Thyroid gland (tissue), 4 donors: ENCODE measurements around the gene CYTH1. TPM values are rescaled to one million over a fixed set of nuclear protein-coding genes. Genes with fewer than 3 reads are reported as not detected.

ENCODE experiments used
- DNase-seq, 2 donors: peaks; one replicate each; pipeline ENCODE4 v3.0.0-alpha.2; 2019
- H3K27ac ChIP-seq, 3 donors: fragments of 200-600 bp; sonication (generic); 1 replicate in 2 of 3; 2 replicates in 1 of 3; pipeline ENCODE4 v1.5.1; 2016 to 2019; ENCODE audit warnings: mild to moderate bottlenecking in 1 of 3, moderate library complexity in 1 of 3
- H3K27me3 ChIP-seq: fragments of 200-600 bp; sonication (generic); one replicate; pipeline ENCODE4 v1.5.1; 2019
- H3K36me3 ChIP-seq, 2 donors: fragments of 200-600 bp; sonication (generic); one replicate each; pipeline ENCODE4 v1.5.1; 2016 to 2019
- H3K4me1 ChIP-seq, 2 donors: fragments of 200-600 bp; sonication (generic); one replicate each; pipeline ENCODE4 v1.5.1; 2017 to 2019
- H3K4me3 ChIP-seq, 3 donors: fragments of 200-600 bp; sonication (generic); replicated peaks in 1 of 3; 1 replicate in 2 of 3; 2 replicates in 1 of 3; pipeline ENCODE4 v1.5.1; 2016; ENCODE audit warnings: mild to moderate bottlenecking in 1 of 3
- H3K9me3 ChIP-seq: fragments of 200-600 bp; sonication (generic); one replicate; pipeline ENCODE4 v1.5.1; 2017
- CTCF ChIP-seq, 6 experiments: fragments of 200-600 bp in 3 of 6; fragments of 450-650 bp in 3 of 6; sonication (generic) in 3 of 6; IDR thresholded peaks; one replicate each; pipeline ENCODE4 v1.5.1; 2016 to 2019; ENCODE audit warnings: antibody characterized with exemption in 6 of 6, mild to moderate bottlenecking in 2 of 6, inconsistent platforms in 1 of 6, moderate library complexity in 1 of 6
- POLR2A ChIP-seq, 2 donors: fragments of 450-650 bp; IDR thresholded peaks; one replicate each; pipeline ENCODE4 v1.6.1; 2017; ENCODE audit warnings: antibody characterized with exemption in 2 of 2, mild to moderate bottlenecking in 2 of 2, moderate library complexity in 1 of 2
- WGBS, 2 donors: methylation state at CpG; one replicate each; pipeline ENCODE4 v1.1.5; 2017; 5-methylcytosine and 5-hydroxymethylcytosine counted together
- intact Hi-C: fragments of 100-400 bp; cut with DNase I; formaldehyde crosslinking; loops from one replicate; pipeline ENCODE4 v1.15.1; 2023
- total RNA-seq, 4 donors: library from RNA; depleted of rRNA; stranded (reverse); fragments of >200 nt; gene quantifications; one replicate each; pipeline ENCODE4 v1.2.3, GENCODE V29; 2016

CYTH1 gene
- total RNA-seq, 4 donors from 2014 or later = 69.0 to 94.5 (median 75.7) TPM

GRCh38 chr17:78644931-78645351 lies 137.1 kb downstream of the CYTH1 start:
- DNase-seq = no peak
- Histone ChIP-seq H3K9me3 (no peaks in the 10 kb centered on the region), H3K4me3 (no peak overlapping the region), H3K4me1 (no peaks in the 10 kb centered on the region), H3K27ac (no peak overlapping the region), H3K36me3 (no peaks in the 10 kb centered on the region), H3K27me3 (no peaks in the 10 kb centered on the region)
- intact Hi-C loops = no loop called here
- TF ChIP-seq CTCF (IDR thresholded peaks at IDR 0.05) (no peak), POLR2A (IDR thresholded peaks at IDR 0.05) (no peak)
- 92 to 97% methylated on average over 14 of the region's 14 CpGs for WGBS, 2 donors

GRCh38 chr17:78644224-78644623 lies 137.8 kb downstream of the CYTH1 start:
- Histone ChIP-seq H3K4me3 (no peak overlapping the region), H3K9me3 (no peaks in the 10 kb centered on the region), H3K36me3 (no peaks in the 10 kb centered on the region), H3K27ac (no peak overlapping the region), H3K27me3 (no peaks in the 10 kb centered on the region), H3K4me1 (no peaks in the 10 kb centered on the region)
- WGBS, 2 donors = 82% methylated on average over 8 of the region's 8 CpGs
- TF ChIP-seq POLR2A (IDR thresholded peaks at IDR 0.05) (no peak), CTCF (IDR thresholded peaks at IDR 0.05) (no peak)
- no peak for DNase-seq
- intact Hi-C loops = no loop called here

GRCh38 chr17:78643326-78643725 lies 138.7 kb downstream of the CYTH1 start:
- Histone ChIP-seq H3K27ac (no peak overlapping the region), H3K27me3 (no peaks in the 10 kb centered on the region), H3K9me3 (no peaks in the 10 kb centered on the region), H3K4me3 (no peak overlapping the region), H3K4me1 (no peaks in the 10 kb centered on the region), H3K36me3 (no peaks in the 10 kb centered on the region)
- no peak for TF ChIP-seq CTCF (IDR thresholded peaks at IDR 0.05)
- TF ChIP-seq POLR2A (IDR thresholded peaks at IDR 0.05) = no peak
- intact Hi-C loops = no loop called here
- WGBS, 2 donors = 87 to 88% methylated on average over 13 of the region's 13 CpGs
- no peak for DNase-seq

GRCh38 chr17:78642707-78643106 lies 139.4 kb downstream of the CYTH1 start:
- 86 to 90% methylated on average over 1 of the region's 1 CpG for WGBS, 2 donors
- no peaks in the 10 kb centered on the region for H3K4me1 ChIP-seq
- no peak overlapping the region for H3K4me3 ChIP-seq
- no peak overlapping the region for H3K27ac ChIP-seq
- no peaks in the 10 kb centered on the region for H3K27me3 ChIP-seq
- intact Hi-C loops = no loop called here
- no peaks in the 10 kb centered on the region for H3K9me3 ChIP-seq
- no peaks in the 10 kb centered on the region for H3K36me3 ChIP-seq
- TF ChIP-seq POLR2A (IDR thresholded peaks at IDR 0.05) (no peak), CTCF (IDR thresholded peaks at IDR 0.05) (no peak)
- DNase-seq = no peak

- intact Hi-C loops = no loop called here
- H3K27me3 ChIP-seq = no peaks in the 10 kb centered on the region
- no peaks in the 10 kb centered on the region for H3K4me1 ChIP-seq
- H3K9me3 ChIP-seq = no peaks in the 10 kb centered on the region
- WGBS, 2 donors = 94 to 95% methylated on average over 13 to 18 of the region's 18 CpGs
- TF ChIP-seq POLR2A (IDR thresholded peaks at IDR 0.05) (no peak), CTCF (IDR thresholded peaks at IDR 0.05) (no peak)
- no peaks in the 10 kb centered on the region for H3K36me3 ChIP-seq
- H3K27ac ChIP-seq = no peak overlapping the region
- no peak for DNase-seq
- H3K4me3 ChIP-seq = no peak overlapping the region
Measured at GRCh38 chr17:78641666-78642065, 140.4 kb downstream of the CYTH1 start.
